B cell (primary cell): ENCODE results near the gene ADAMTSL1.

ENCODE experiments used
- EZH2 ChIP-seq: IDR thresholded peaks from 2 replicates; pipeline ENCODE4 v1.6.1; 2012; ENCODE audit warnings: borderline replicate concordance, low read depth, mild to moderate bottlenecking, moderate library complexity, low read length; ENCODE audit not compliant: insufficient read depth, poor library complexity, severe bottlenecking
- TF ChIP-seq, protein P1 (sequence below): fragments of 200-600 bp; IDR thresholded peaks from one replicate; pipeline ENCODE4 v1.8.0; 2022; ENCODE audit warnings: antibody characterized with exemption, mild to moderate bottlenecking

- TF ChIP-seq, protein P1, sequence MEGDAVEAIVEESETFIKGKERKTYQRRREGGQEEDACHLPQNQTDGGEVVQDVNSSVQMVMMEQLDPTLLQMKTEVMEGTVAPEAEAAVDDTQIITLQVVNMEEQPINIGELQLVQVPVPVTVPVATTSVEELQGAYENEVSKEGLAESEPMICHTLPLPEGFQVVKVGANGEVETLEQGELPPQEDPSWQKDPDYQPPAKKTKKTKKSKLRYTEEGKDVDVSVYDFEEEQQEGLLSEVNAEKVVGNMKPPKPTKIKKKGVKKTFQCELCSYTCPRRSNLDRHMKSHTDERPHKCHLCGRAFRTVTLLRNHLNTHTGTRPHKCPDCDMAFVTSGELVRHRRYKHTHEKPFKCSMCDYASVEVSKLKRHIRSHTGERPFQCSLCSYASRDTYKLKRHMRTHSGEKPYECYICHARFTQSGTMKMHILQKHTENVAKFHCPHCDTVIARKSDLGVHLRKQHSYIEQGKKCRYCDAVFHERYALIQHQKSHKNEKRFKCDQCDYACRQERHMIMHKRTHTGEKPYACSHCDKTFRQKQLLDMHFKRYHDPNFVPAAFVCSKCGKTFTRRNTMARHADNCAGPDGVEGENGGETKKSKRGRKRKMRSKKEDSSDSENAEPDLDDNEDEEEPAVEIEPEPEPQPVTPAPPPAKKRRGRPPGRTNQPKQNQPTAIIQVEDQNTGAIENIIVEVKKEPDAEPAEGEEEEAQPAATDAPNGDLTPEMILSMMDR: no peak
- no peak for TF ChIP-seq EZH2
Measured at GRCh38 chr9:18874069-18874468, 400.1 kb downstream of the ADAMTSL1 start.
